OCI-LY1 (cell line): Measurements from ENCODE around the gene DCAF16.
A peak's percentile ranks its signal among the peaks of the same experiment; 100 is the strongest.

ENCODE experiments used
- H2AFZ ChIP-seq: fragments of 200-600 bp; sonication (generic), shearing (Covaris generic); 2 replicates; pipeline ENCODE4 v1.6.0; 2014; ENCODE audit warnings: antibody characterized with exemption, mild to moderate bottlenecking, low read length
- H3F3A ChIP-seq: fragments of 200-600 bp; sonication (generic), shearing (Covaris generic); 2 replicates; pipeline ENCODE4 v1.6.0; 2014; ENCODE audit warnings: mild to moderate bottlenecking, antibody characterized with exemption, low read length, moderate library complexity; ENCODE audit not compliant: insufficient read depth
- H3K27ac ChIP-seq: fragments of 200-600 bp; sonication (generic); 2 replicates; pipeline ENCODE4 v1.5.1; 2014; ENCODE audit warnings: low read length, mixed run types, mild to moderate bottlenecking, low read depth; ENCODE audit not compliant: poor library complexity, severe bottlenecking
- H3K27me3 ChIP-seq: fragments of 200-600 bp; sonication (generic); 2 replicates; pipeline ENCODE4 v1.6.0; 2014; ENCODE audit warnings: antibody characterized with exemption, mild to moderate bottlenecking, low read length, moderate library complexity; ENCODE audit not compliant: insufficient read depth
- H3K36me3 ChIP-seq: fragments of 200-600 bp; sonication (generic); 2 replicates; pipeline ENCODE4 v1.6.1; 2014; ENCODE audit warnings: mild to moderate bottlenecking, antibody characterized with exemption, low read length, moderate library complexity, mixed read lengths; ENCODE audit not compliant: insufficient read depth
- H3K4me1 ChIP-seq: fragments of 200-600 bp; sonication (generic); 2 replicates; pipeline ENCODE4 v1.5.1; 2014; ENCODE audit warnings: mild to moderate bottlenecking, low read length, moderate library complexity; ENCODE audit not compliant: insufficient read depth, severe bottlenecking
- H3K4me2 ChIP-seq: fragments of 200-600 bp; sonication (generic), shearing (Covaris generic); 2 replicates; pipeline ENCODE4 v1.6.1; 2014; ENCODE audit warnings: low read length
- H3K4me3 ChIP-seq: fragments of 200-600 bp; sonication (generic); 2 replicates; pipeline ENCODE4 v1.5.1; 2014; ENCODE audit warnings: low read length, low read depth, mild to moderate bottlenecking, mixed read lengths; ENCODE audit not compliant: poor library complexity, severe bottlenecking
- H3K79me2 ChIP-seq: fragments of 200-600 bp; shearing (Covaris generic); 2 replicates; pipeline ENCODE4 v1.6.1; 2016; ENCODE audit warnings: mixed run types, low read length, mixed read lengths; ENCODE audit not compliant: insufficient read depth
- H3K9ac ChIP-seq: fragments of 200-600 bp; sonication (generic), shearing (Covaris generic); 2 replicates; pipeline ENCODE4 v1.6.1; 2014; ENCODE audit warnings: mild to moderate bottlenecking, low read length, mixed read lengths
- H3K9me2 ChIP-seq: fragments of 200-600 bp; sonication (generic), shearing (Covaris generic); 2 replicates; pipeline ENCODE4 v1.6.1; 2014; ENCODE audit warnings: low read depth, mild to moderate bottlenecking, low read length, mixed read lengths
- H3K9me3 ChIP-seq: fragments of 200-600 bp; shearing (Covaris generic); 2 replicates; pipeline ENCODE4 v1.6.1; 2014; ENCODE audit warnings: low read length, mixed read lengths
- H4K20me1 ChIP-seq: fragments of 200-600 bp; sonication (generic), shearing (Covaris generic); 2 replicates; pipeline ENCODE4 v1.6.0; 2016; ENCODE audit warnings: mild to moderate bottlenecking, low read length; ENCODE audit not compliant: insufficient read depth
- EZH2 ChIP-seq: fragments of 200-600 bp; sonication (generic), shearing (Covaris generic); IDR thresholded peaks from 2 replicates; pipeline ENCODE4 v1.8.0; 2017; ENCODE audit warnings: borderline replicate concordance, mixed run types, mild to moderate bottlenecking, antibody characterized with exemption, low read length, moderate library complexity, mixed read lengths
- TF ChIP-seq, protein P1 (sequence below): fragments of 200-600 bp; sonication (generic), shearing (Covaris generic); IDR thresholded peaks from 2 replicates; pipeline ENCODE4 v1.5.1; 2017; ENCODE audit warnings: mild to moderate bottlenecking, antibody characterized with exemption, low read length, moderate library complexity, mixed read lengths

The DCAF16 gene

DNA sequence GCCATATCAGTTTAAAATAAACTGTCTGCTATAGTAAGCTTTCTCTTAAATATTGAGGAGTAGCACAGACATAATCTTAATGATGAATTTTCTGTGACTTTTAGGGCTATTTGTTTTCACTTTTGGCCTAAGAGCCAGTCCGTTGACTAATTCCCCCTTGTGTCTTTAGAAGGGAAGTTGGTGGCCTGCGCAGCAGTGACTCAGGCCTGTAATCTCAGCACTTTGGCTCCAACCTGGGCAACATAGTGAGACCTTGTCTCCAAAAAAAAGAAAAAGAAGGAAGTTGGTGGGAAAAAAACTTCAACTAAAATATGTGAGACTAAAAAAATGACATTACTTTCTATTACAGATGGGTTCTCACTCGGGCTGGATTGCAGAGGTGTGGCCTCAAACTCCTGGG, 3.6 kb upstream of the DCAF16 start:
- H3K79me2 ChIP-seq: peaks cover 51% of the 10 kb centered on the region
- H3K36me3 ChIP-seq: peaks cover 49% of the 10 kb centered on the region
- H3K4me3 ChIP-seq: no peak overlapping the region
- H2AFZ ChIP-seq: no peak overlapping the region
- H3F3A ChIP-seq: no peaks in the 10 kb centered on the region
- no peaks in the 10 kb centered on the region for H4K20me1 ChIP-seq
- H3K9me3 ChIP-seq: no peaks in the 10 kb centered on the region
- TF ChIP-seq, protein P1, sequence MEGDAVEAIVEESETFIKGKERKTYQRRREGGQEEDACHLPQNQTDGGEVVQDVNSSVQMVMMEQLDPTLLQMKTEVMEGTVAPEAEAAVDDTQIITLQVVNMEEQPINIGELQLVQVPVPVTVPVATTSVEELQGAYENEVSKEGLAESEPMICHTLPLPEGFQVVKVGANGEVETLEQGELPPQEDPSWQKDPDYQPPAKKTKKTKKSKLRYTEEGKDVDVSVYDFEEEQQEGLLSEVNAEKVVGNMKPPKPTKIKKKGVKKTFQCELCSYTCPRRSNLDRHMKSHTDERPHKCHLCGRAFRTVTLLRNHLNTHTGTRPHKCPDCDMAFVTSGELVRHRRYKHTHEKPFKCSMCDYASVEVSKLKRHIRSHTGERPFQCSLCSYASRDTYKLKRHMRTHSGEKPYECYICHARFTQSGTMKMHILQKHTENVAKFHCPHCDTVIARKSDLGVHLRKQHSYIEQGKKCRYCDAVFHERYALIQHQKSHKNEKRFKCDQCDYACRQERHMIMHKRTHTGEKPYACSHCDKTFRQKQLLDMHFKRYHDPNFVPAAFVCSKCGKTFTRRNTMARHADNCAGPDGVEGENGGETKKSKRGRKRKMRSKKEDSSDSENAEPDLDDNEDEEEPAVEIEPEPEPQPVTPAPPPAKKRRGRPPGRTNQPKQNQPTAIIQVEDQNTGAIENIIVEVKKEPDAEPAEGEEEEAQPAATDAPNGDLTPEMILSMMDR: no peak
- no peak for TF ChIP-seq EZH2
- H3K4me2 ChIP-seq: 0 out of 2 replicates have a peak overlapping the region, but pooled peaks have one; percentile 16
- no peaks in the 10 kb centered on the region for H3K9me2 ChIP-seq
- peaks cover 17% of the 10 kb centered on the region for H3K4me1 ChIP-seq
- H3K27me3 ChIP-seq: no peaks in the 10 kb centered on the region
- no peak overlapping the region for H3K9ac ChIP-seq
- no peak overlapping the region for H3K27ac ChIP-seq

DNA sequence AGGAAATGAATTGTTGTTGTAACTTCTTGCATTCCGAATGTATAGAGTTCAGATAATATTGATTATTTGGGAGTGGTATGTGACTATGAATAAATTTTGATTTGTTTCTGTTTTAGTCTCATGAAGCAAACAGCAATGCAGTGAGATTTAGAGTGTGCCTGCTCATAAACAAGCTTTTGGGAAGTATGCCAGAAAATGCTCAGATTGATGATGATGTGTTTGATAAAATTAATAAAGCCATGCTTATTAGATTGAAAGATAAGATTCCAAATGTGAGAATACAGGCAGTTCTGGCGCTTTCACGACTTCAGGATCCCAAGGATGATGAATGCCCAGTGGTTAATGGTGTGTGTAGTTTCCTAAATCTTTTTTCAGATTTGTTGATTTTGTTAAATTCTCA, 2.2 kb upstream of the DCAF16 start:
- Histone ChIP-seq H4K20me1 (no peaks in the 10 kb centered on the region), H2AFZ (no peak overlapping the region), H3K9me2 (no peaks in the 10 kb centered on the region), H3K4me3 (peak overlapping the region; percentile 98), H3K9ac (peak overlapping the region; percentile 92), H3K36me3 (peaks cover 42% of the 10 kb centered on the region), H3K79me2 (peaks cover 64% of the 10 kb centered on the region), H3K4me1 (peaks cover 24% of the 10 kb centered on the region), H3K27ac (no peak overlapping the region), H3K4me2 (peak overlapping the region; percentile 87), H3F3A (no peaks in the 10 kb centered on the region), H3K9me3 (no peaks in the 10 kb centered on the region), H3K27me3 (no peaks in the 10 kb centered on the region)
- TF ChIP-seq EZH2: no peak
- TF ChIP-seq, protein P1: no peak

DNA sequence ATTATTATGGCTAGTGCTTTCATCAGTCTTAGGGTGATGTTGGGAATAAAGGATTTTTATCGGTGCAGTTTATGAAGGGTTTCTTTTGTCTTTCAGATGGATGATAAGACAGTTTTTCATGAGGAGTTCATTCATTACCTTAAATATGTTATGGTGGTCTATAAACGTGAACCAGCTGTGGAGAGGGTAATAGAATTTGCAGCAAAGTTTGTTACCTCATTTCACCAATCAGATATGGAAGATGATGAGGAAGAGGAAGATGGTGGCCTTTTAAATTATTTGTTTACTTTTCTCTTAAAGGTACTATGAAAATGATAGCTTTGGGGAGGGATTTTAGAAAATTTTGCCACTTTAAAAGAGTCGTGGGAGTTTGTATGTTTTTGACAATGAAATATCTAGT, 1.6 kb upstream of the DCAF16 start:
- Histone ChIP-seq H3K4me3 (peak overlapping the region; percentile 98), H3K27me3 (no peaks in the 10 kb centered on the region), H3K36me3 (peaks cover 42% of the 10 kb centered on the region), H3K9ac (peak overlapping the region; percentile 92), H3K79me2 (peaks cover 71% of the 10 kb centered on the region), H3F3A (no peaks in the 10 kb centered on the region), H3K9me2 (no peaks in the 10 kb centered on the region), H2AFZ (no peak overlapping the region), H3K4me1 (peaks cover 30% of the 10 kb centered on the region), H3K9me3 (no peaks in the 10 kb centered on the region), H3K4me2 (peak overlapping the region; percentile 87), H3K27ac (no peak overlapping the region), H4K20me1 (no peaks in the 10 kb centered on the region)
- no peak for TF ChIP-seq EZH2
- TF ChIP-seq, protein P1: no peak
